Measurements from ENCODE around the gene JAML.

Gene JAML

DNA sequence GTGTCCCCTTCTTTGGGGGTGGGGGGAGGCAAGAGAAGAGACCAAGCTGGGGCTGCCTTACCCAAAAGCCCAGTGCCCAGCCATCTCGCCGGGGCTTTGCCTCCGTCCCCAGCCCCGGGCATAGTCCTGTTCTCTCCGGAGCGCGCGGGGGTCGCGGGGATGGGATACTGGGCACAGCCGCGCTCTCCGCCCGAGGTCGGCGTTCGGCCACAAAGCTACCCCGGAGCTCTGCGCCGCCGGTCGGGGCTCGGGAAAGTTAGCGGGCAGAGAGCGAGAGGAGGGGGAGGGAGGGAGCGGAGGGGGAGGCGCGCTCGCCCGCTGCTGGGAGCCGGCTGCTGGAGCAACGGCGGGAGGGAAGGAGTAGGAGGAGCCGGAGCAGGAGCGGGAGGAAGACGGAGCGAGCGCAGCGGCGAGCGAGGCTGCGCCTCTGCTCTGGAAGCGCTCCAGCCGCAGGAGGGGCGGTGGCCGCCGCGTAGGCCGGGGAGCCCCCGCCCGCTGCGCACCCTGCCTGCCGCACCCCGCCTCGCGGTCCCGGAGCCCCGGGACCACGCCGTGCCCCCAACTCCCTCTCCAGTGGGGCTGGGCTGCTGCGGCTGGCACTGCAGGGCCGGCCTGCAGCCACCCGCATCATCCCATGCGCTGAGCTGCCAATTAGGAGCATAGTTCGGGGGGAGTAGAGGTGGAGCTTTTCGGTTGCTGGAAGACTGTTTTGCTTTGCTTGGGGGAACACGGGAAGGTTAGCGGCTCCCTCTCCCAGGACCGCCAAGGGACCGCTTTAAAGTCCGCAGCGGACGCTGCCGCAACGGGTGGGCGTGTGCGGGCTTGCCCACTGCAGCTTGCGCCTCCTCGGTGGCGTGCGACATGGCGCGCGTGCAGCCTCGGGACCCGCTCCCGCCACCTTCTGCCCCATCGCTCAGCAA lies 72.0 kb downstream of the JAML start, which contains the start of gene SCN4B:
SCN4B (minus strand) TSS at position 272 of the 920 bp plus-strand sequence; CDS start at position 122, 150 bp downstream.
- CTCF ChIA-PET = interaction anchor here (0.8 to 1.3 kb wide), 3 partner anchors 18 to 46 kb away, joined by 3 to 8 read pairs (median 4); no protein-coding TSS in a partner anchor
- TF ChIP-seq, protein P1, sequence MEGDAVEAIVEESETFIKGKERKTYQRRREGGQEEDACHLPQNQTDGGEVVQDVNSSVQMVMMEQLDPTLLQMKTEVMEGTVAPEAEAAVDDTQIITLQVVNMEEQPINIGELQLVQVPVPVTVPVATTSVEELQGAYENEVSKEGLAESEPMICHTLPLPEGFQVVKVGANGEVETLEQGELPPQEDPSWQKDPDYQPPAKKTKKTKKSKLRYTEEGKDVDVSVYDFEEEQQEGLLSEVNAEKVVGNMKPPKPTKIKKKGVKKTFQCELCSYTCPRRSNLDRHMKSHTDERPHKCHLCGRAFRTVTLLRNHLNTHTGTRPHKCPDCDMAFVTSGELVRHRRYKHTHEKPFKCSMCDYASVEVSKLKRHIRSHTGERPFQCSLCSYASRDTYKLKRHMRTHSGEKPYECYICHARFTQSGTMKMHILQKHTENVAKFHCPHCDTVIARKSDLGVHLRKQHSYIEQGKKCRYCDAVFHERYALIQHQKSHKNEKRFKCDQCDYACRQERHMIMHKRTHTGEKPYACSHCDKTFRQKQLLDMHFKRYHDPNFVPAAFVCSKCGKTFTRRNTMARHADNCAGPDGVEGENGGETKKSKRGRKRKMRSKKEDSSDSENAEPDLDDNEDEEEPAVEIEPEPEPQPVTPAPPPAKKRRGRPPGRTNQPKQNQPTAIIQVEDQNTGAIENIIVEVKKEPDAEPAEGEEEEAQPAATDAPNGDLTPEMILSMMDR (conservative IDR thresholded peaks at IDR 0.05; ENCODE audit: low read depth) = no peak
- POLR2A ChIA-PET (ENCODE audit: low non-redundant PET) = interaction anchor here (0.5 to 0.6 kb wide), 2 partner anchors 18 to 42 kb away, joined by 3 to 4 read pairs; no protein-coding TSS in a partner anchor
- peak within 1 kb of the TSS; percentile 58 for H3K27ac ChIP-seq
- DNase-seq (ENCODE audit: low spot score) = peak; percentile 69

DNA sequence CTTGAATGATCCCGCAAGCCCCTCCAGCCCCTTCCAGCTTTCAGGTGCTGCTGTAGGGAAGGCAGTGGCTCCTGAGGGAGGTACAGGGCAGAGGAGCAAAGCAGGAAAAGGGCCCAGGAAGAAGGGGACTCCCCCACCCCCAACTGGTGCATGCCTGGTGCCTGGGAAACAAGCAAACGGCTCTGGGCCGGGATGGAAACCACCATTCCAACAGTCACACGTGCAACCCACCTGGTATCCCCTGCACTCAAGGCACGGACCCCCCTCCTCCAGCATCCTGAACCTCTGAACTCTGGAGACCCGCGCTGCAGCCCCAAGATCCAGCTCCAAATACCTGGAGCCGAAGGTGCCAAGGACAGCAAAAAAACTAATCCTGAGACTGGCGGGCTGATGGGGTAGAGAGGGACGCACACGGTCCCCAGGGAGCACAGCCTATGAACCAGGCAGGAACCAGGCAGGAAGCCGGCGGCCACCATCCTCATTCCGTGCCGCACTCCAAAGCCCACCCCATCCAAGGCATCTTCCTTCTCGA lies 72.7 kb downstream of the JAML start:
- POLR2A ChIA-PET (ENCODE audit: low non-redundant PET) = interaction anchor here (0.5 kb wide), 1 partner anchor 43 kb away, joined by 4 read pairs; no protein-coding TSS in a partner anchor
- TF ChIP-seq, protein P1 (conservative IDR thresholded peaks at IDR 0.05; ENCODE audit: low read depth) = no peak
- H3K27ac ChIP-seq = peak overlapping the region; percentile 58
- no peak for DNase-seq (ENCODE audit: low spot score)
- CTCF ChIA-PET = interaction anchor here (0.8 kb wide), 1 partner anchor 19 kb away, joined by 4 read pairs; no protein-coding TSS in a partner anchor

DNA sequence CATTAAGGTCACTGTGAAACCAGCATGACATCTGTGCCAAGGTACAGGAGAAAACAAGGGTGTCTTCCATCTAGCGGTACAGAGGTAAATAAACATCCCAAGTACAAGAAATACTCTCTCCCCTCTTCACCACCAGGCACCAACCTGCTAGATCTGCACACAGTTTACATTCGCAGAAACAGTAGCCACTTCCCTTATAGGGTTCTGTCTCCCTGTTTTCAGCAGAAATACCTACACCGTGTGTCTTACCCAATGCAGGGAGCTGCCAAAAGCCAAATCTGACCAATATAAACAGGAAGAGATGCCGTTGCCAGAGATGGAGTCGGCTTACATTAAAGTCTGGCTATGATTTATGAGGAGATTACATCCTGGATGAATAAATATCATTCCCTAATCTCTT lies 73.4 kb downstream of the JAML start:
- ChIA-PET POLR2A (ENCODE audit: low non-redundant PET) (no interaction called here), CTCF (interaction anchor here (0.8 kb wide), 1 partner anchor 19 kb away, joined by 4 read pairs; no protein-coding TSS in a partner anchor)
- H3K27ac ChIP-seq = no peak overlapping the region
- TF ChIP-seq, protein P1 (conservative IDR thresholded peaks at IDR 0.05; ENCODE audit: low read depth) = no peak
- no peak for DNase-seq (ENCODE audit: low spot score)

DNA sequence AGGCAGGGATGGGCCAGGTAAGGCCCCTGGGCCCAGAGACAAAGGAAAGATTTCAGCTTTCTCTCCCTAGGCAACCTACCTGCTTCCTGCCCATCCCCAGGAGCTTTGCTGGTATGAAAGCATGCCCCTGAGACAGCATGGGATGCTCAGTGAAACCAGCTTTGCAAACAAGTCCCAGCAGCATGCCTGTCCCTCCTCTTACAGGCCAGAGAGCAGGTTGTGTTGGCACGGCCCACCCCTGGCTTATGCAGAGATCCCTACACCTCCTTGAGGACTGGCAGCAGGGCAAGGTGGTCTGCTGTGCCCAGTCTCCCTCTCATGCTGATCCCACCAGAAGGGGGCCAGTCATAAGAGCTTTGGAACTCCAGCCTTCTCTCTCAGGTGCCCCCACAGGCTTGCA lies 75.3 kb downstream of the JAML start:
- no peak overlapping the region; the same call in 1 of the 2 replicates for H3K27ac ChIP-seq
- POLR2A ChIA-PET (ENCODE audit: low non-redundant PET) = no interaction called here
- DNase-seq (ENCODE audit: low spot score) = no peak
- CTCF ChIA-PET = interaction anchor here (0.6 to 1.2 kb wide), 2 partner anchors 22 kb away, joined by 3 to 4 read pairs; no protein-coding TSS in a partner anchor
- TF ChIP-seq, protein P1 (conservative IDR thresholded peaks at IDR 0.05; ENCODE audit: low read depth) = no peak

GRCh38 chr11:118148856-118149255 lies 76.0 kb downstream of the JAML start:
- POLR2A ChIA-PET (ENCODE audit: low non-redundant PET) = no interaction called here
- CTCF ChIA-PET = interaction anchor here (1.2 kb wide), 1 partner anchor 23 kb away, joined by 4 read pairs; no protein-coding TSS in a partner anchor
- no peak for DNase-seq (ENCODE audit: low spot score)
- no peak overlapping the region for H3K27ac ChIP-seq
- TF ChIP-seq, protein P1 (conservative IDR thresholded peaks at IDR 0.05; ENCODE audit: low read depth) = no peak

DNA sequence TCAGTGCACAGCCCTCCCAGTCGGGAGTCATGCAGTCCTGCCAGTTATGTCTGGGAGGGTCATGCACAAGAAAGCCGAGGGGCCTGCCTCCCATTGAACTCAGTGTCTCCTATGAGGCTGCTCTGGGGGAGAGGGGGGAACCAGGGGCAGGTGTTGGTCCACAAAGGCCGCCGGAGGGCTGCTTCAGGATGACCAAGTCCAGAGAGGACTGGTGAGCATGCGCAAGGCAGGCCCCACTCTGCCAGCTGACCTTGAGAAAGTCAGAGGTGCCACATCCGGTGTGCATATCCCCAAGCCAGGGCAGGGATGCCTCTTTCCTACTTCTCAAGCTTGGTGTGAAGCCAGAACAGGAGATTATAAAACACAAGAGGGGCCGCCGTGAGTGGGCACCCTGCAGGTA lies 76.6 kb downstream of the JAML start:
- ChIA-PET CTCF (interaction anchor here (0.5 to 7.1 kb wide), 2 partner anchors 22 to 255 kb away, joined by 5 to 47 read pairs; no protein-coding TSS in a partner anchor), POLR2A (ENCODE audit: low non-redundant PET) (no interaction called here)
- TF ChIP-seq, protein P1 (conservative IDR thresholded peaks at IDR 0.05; ENCODE audit: low read depth) = no peak
- DNase-seq (ENCODE audit: low spot score) = no peak
- H3K27ac ChIP-seq = no peak overlapping the region

Measured in RWPE1 (cell line).